Endothelial cell of umbilical vein (primary cell): ENCODE data around the gene LRTM2. TPM values are rescaled to one million over a fixed set of nuclear protein-coding genes. Genes with fewer than 3 reads are reported as not detected.

ENCODE experiments used
- BruUV-seq: library from RNA; stranded (reverse); fragments of 400-500 nt; replicated peaks from 2 replicates; lab custom pipeline; 2021; lab: Mats Ljungman, UMichigan
- CTCF ChIA-PET: fragments of 300-600, 350-600 bp; sonication (Branson Sonifier 250); formaldehyde crosslinking; loops from one replicate; lab custom pipeline; 2021; ENCODE audit warnings: antibody characterized with exemption, inconsistent platforms; lab: Charles Lee
- POLR2A ChIA-PET: fragments of 300-600, 350-600 bp; sonication (Branson Sonifier 250); formaldehyde crosslinking; loops from one replicate; lab custom pipeline; 2021; ENCODE audit warnings: antibody characterized with exemption, inconsistent platforms; lab: Charles Lee
- DNase-seq: peaks from one replicate; pipeline ENCODE4 v3.0.0-alpha.2; 2011; ENCODE audit warnings: low read depth, low spot score
- FAIRE-seq: peaks from 2 replicates; lab custom pipeline; 2011; peaks lifted over from hg19 to GRCh38; lab: Jason Lieb, UNC
- H2AFZ ChIP-seq: 2 replicates; pipeline ENCODE4 v1.6.0; 2012; ENCODE audit warnings: low read depth, low read length, control low read depth, inconsistent platforms
- H3K27ac ChIP-seq: 2 replicates; pipeline ENCODE4 v1.5.1; 2011; ENCODE audit warnings: low read depth, mild to moderate bottlenecking, control low read depth, low read length, moderate library complexity; ENCODE audit not compliant: insufficient read depth
- H3K27me3 ChIP-seq, 2 experiments: 2 replicates each; pipeline versions ENCODE4 v1.6.0 to v1.6.1; 2011; ENCODE audit warnings: low read length in 2 of 2, mixed read lengths in 1 of 2; ENCODE audit not compliant: control insufficient read depth in 2 of 2, insufficient read depth in 2 of 2
- H3K36me3 ChIP-seq, 2 experiments: 2 replicates in 1 of 2; 3 replicates in 1 of 2; pipeline ENCODE4 v1.5.1; 2011; ENCODE audit warnings: low read length in 2 of 2, mild to moderate bottlenecking in 1 of 2, moderate library complexity in 1 of 2; ENCODE audit not compliant: control insufficient read depth in 2 of 2, insufficient read depth in 2 of 2; ENCODE audit errors: extremely low read depth in 1 of 2
- H3K4me1 ChIP-seq: 3 replicates; pipeline ENCODE4 v1.5.1; 2011; ENCODE audit warnings: mild to moderate bottlenecking, low read length; ENCODE audit not compliant: control insufficient read depth, insufficient read depth; ENCODE audit errors: extremely low read depth
- H3K4me2 ChIP-seq: 2 replicates; pipeline ENCODE4 v1.6.1; 2011; ENCODE audit warnings: low read length, control low read depth, mixed read lengths; ENCODE audit not compliant: insufficient read depth
- H3K4me3 ChIP-seq, 3 experiments: fragments of 200-600 bp in 1 of 3; sonication (generic), shearing (Covaris generic) in 1 of 3; replicated peaks in 1 of 3; 2 replicates each; pipeline ENCODE4 v1.5.1; 2011 to 2016; ENCODE audit warnings: control low read depth in 3 of 3, low read length in 3 of 3, mild to moderate bottlenecking in 2 of 3, inconsistent platforms in 1 of 3, low read depth in 1 of 3, moderate library complexity in 1 of 3; ENCODE audit not compliant: insufficient read depth in 1 of 3
- H3K79me2 ChIP-seq: 2 replicates; pipeline ENCODE4 v1.6.0; 2012; ENCODE audit warnings: low read length, inconsistent platforms; ENCODE audit not compliant: control insufficient read depth, insufficient read depth
- H3K9ac ChIP-seq: replicated peaks from 2 replicates; pipeline ENCODE3; 2011; ENCODE audit warnings: low read length, control low read depth; ENCODE audit not compliant: insufficient read depth; ENCODE audit errors: extremely low read depth
- H3K9me1 ChIP-seq: replicated peaks from 3 replicates; pipeline ENCODE4 v1.6.0; 2011; ENCODE audit warnings: mild to moderate bottlenecking, low read length; ENCODE audit not compliant: control insufficient read depth, insufficient read depth; ENCODE audit errors: extremely low read depth
- H3K9me3 ChIP-seq: replicated peaks from 2 replicates; pipeline ENCODE4 v1.5.1; 2012; ENCODE audit warnings: low read length, inconsistent platforms; ENCODE audit not compliant: control insufficient read depth, insufficient read depth
- H4K20me1 ChIP-seq: replicated peaks from 2 replicates; pipeline ENCODE3; 2011; ENCODE audit warnings: mild to moderate bottlenecking, low read length; ENCODE audit not compliant: control insufficient read depth, insufficient read depth; ENCODE audit errors: extremely low read depth
- CTCF ChIP-seq, 2 donors: IDR thresholded peaks; 1 replicate in 1 of 2; 2 replicates in 1 of 2; pipeline ENCODE4 v1.5.1; 2011; ENCODE audit warnings: low read length in 2 of 2, mild to moderate bottlenecking in 2 of 2, moderate library complexity in 2 of 2, control low read depth in 1 of 2, inconsistent platforms in 1 of 2, low read depth in 1 of 2; ENCODE audit not compliant: insufficient read depth in 1 of 2; ENCODE audit errors: extremely low read depth in 1 of 2
- EZH2 ChIP-seq: IDR thresholded peaks from 2 replicates; pipeline ENCODE4 v1.6.1; 2012; ENCODE audit warnings: borderline replicate concordance, low read depth, mild to moderate bottlenecking, moderate library complexity, low read length, inconsistent platforms; ENCODE audit not compliant: severe bottlenecking
- FOS ChIP-seq: IDR thresholded peaks from 2 replicates; pipeline ENCODE4 v1.6.1; 2011; ENCODE audit warnings: mild to moderate bottlenecking, low read length, moderate library complexity, borderline replicate concordance; ENCODE audit not compliant: insufficient read depth
- GATA2 ChIP-seq: IDR thresholded peaks from 2 replicates; pipeline ENCODE4 v1.7.0; 2011; ENCODE audit warnings: low read depth, mild to moderate bottlenecking, moderate library complexity, mixed read lengths, low read length; ENCODE audit not compliant: insufficient read length, insufficient read depth
- JUN ChIP-seq: IDR thresholded peaks from 2 replicates; pipeline ENCODE4 v1.6.1; 2011; ENCODE audit warnings: borderline replicate concordance, low read depth; ENCODE audit not compliant: insufficient read length, insufficient read depth
- MAX ChIP-seq: IDR thresholded peaks from 2 replicates; pipeline ENCODE4 v1.6.1; 2011; ENCODE audit not compliant: insufficient read depth, insufficient read length
- POLR2AphosphoS5 ChIP-seq: IDR thresholded peaks from 2 replicates; pipeline ENCODE4 v1.6.1; 2012; ENCODE audit warnings: low read depth, mild to moderate bottlenecking, control low read depth, low read length, moderate library complexity; ENCODE audit not compliant: insufficient read depth
- dilution Hi-C: fragments of 300-500 bp; cut with MboI; formaldehyde crosslinking; loops from one replicate; pipeline ENCODE4 v1.15.0; 2019; ENCODE audit warnings: low sequenced_read_pairs; ENCODE audit not compliant: extremely low pct_ligation_motif_present
- intact Hi-C: fragments of 100-400 bp; cut with micrococcal nuclease; formaldehyde crosslinking; loops from one replicate; pipeline ENCODE4 v1.10.0; 2022
- polyA plus RNA-seq, 4 experiments: library from polyadenylated mRNA; depleted of rRNA in 3 of 4; stranded (reverse) in 3 of 4; unstranded in 1 of 4; fragments of >200 nt; gene quantifications; 2 replicates each; pipeline versions ENCODE4 v1.2.1 to v1.2.3, GENCODE V29; 2011 to 2012; ENCODE audit warnings: missing spikeins in 1 of 4
- total RNA-seq: library from RNA; stranded (reverse); gene quantifications from 2 replicates; pipeline ENCODE4 v1.2.3, GENCODE V29; 2021

Gene LRTM2
- total and polyA plus RNA-seq, 2 donors (not counting 3 experiments of a cell fraction or from before 2014, with no cell fraction given): not detected

GRCh38 chr12:1844661-1845409, 24.5 kb downstream of the LRTM2 start:
- no peaks in the 10 kb centered on the region for H3K9me3 ChIP-seq
- CTCF ChIA-PET: interaction anchor here (1.2 to 1.6 kb wide), 2 partner anchors 11 to 95 kb away, joined by 3 to 6 read pairs; no protein-coding TSS in a partner anchor
- no peak for TF ChIP-seq POLR2AphosphoS5
- no peak for TF ChIP-seq FOS
- no peak for TF ChIP-seq JUN
- TF ChIP-seq GATA2: no peak
- TF ChIP-seq MAX: no peak
- TF ChIP-seq CTCF (IDR thresholded peaks at IDR 0.05; ENCODE audit: extremely low read depth in 1 of 2, insufficient read depth in 1 of 2, low read depth in 1 of 2, low read length in 2 of 2): no peak
- no peak for TF ChIP-seq EZH2
- no peak overlapping the region for H3K4me3 ChIP-seq
- no peaks in the 10 kb centered on the region for H3K36me3 ChIP-seq
- DNase-seq: no peak
- intact Hi-C loops: no loop called here
- H3K9ac ChIP-seq: no peak overlapping the region
- POLR2A ChIA-PET: no interaction called here
- no peaks in the 10 kb centered on the region for H4K20me1 ChIP-seq
- no peaks in the 10 kb centered on the region for H3K4me1 ChIP-seq
- dilution Hi-C loops: no loop called here
- H3K27ac ChIP-seq: no peak overlapping the region
- H2AFZ ChIP-seq: no peak overlapping the region
- no TSS peak for BruUV-seq
- no peaks in the 10 kb centered on the region for H3K79me2 ChIP-seq
- no peak overlapping the region for H3K4me2 ChIP-seq
- no peaks in the 10 kb centered on the region for H3K9me1 ChIP-seq
- H3K27me3 ChIP-seq: peaks cover 0 to 5% of the 10 kb centered on the region in 2 experiments
- FAIRE-seq: no peak
